Measurements from ENCODE around the gene ACTL8.

The ACTL8 gene

GRCh38 chr1:17867470-17867869 lies 112.3 kb downstream of the ACTL8 start:
- in situ Hi-C loops (cut with HindIII; ENCODE audit: low sequenced_read_pairs): no loop called here
- no peak overlapping the region for H3K4me3 ChIP-seq (ENCODE audit: low read depth, low read length)
- DNase-seq (ENCODE audit: low read depth): no peak
- no peak for TF ChIP-seq CTCF (IDR thresholded peaks at IDR 0.05; ENCODE audit: low read depth, low read length, missing control alignments)

GRCh38 chr1:17869815-17870214 lies 114.7 kb downstream of the ACTL8 start:
- no peak for DNase-seq (ENCODE audit: low read depth)
- H3K4me3 ChIP-seq (ENCODE audit: low read depth, low read length): no peak overlapping the region
- in situ Hi-C loops (cut with HindIII; ENCODE audit: low sequenced_read_pairs): no loop called here
- no peak for TF ChIP-seq CTCF (IDR thresholded peaks at IDR 0.05; ENCODE audit: low read depth, low read length, missing control alignments)

GRCh38 chr1:17870679-17871078 lies 115.5 kb downstream of the ACTL8 start:
- no peak for TF ChIP-seq CTCF (IDR thresholded peaks at IDR 0.05; ENCODE audit: low read depth, low read length, missing control alignments)
- no peak for DNase-seq (ENCODE audit: low read depth)
- no peak overlapping the region for H3K4me3 ChIP-seq (ENCODE audit: low read depth, low read length)
- in situ Hi-C loops (cut with HindIII; ENCODE audit: low sequenced_read_pairs): no loop called here

- no peak overlapping the region for H3K4me3 ChIP-seq (ENCODE audit: low read depth, low read length)
- TF ChIP-seq CTCF (IDR thresholded peaks at IDR 0.05; ENCODE audit: low read depth, low read length, missing control alignments): no peak
- DNase-seq (ENCODE audit: low read depth): no peak
- in situ Hi-C loops (cut with HindIII; ENCODE audit: low sequenced_read_pairs): no loop called here
These were observed 118.0 kb downstream of the ACTL8 start for GRCh38 chr1:17873007-17873675.

- H3K4me3 ChIP-seq (ENCODE audit: low read depth, low read length): no peak overlapping the region
- no peak for TF ChIP-seq CTCF (IDR thresholded peaks at IDR 0.05; ENCODE audit: low read depth, low read length, missing control alignments)
- in situ Hi-C loops (cut with HindIII; ENCODE audit: low sequenced_read_pairs): no loop called here
- DNase-seq (ENCODE audit: low read depth): peak; percentile 68
These were observed 119.1 kb downstream of the ACTL8 start for GRCh38 chr1:17874231-17874630.

GRCh38 chr1:17874710-17875109 lies 119.6 kb downstream of the ACTL8 start:
- TF ChIP-seq CTCF (IDR thresholded peaks at IDR 0.05; ENCODE audit: low read depth, low read length, missing control alignments): no peak
- in situ Hi-C loops (cut with HindIII; ENCODE audit: low sequenced_read_pairs): no loop called here
- peak; percentile 55 for DNase-seq (ENCODE audit: low read depth)
- H3K4me3 ChIP-seq (ENCODE audit: low read depth, low read length): no peak overlapping the region

Data from astrocyte of the cerebellum (primary cell).